NK-92 (cell line): ENCODE results near the gene RALGAPA2.

Experiments used
- DNase-seq: peaks from one replicate; lab custom pipeline; 2025; ENCODE audit not compliant: unreplicated experiment; lab: John Stamatoyannopoulos, UW

RALGAPA2 gene

GRCh38 chr20:20412750-20413149 is 299.7 kb downstream of the RALGAPA2 start:
- DNase-seq, result no peak

- DNase-seq, result no peak
Measured at GRCh38 chr20:20411836-20412235, 300.6 kb downstream of the RALGAPA2 start.

- no peak for DNase-seq
Measured at GRCh38 chr20:20411402-20411801, 301.0 kb downstream of the RALGAPA2 start.

DNA sequence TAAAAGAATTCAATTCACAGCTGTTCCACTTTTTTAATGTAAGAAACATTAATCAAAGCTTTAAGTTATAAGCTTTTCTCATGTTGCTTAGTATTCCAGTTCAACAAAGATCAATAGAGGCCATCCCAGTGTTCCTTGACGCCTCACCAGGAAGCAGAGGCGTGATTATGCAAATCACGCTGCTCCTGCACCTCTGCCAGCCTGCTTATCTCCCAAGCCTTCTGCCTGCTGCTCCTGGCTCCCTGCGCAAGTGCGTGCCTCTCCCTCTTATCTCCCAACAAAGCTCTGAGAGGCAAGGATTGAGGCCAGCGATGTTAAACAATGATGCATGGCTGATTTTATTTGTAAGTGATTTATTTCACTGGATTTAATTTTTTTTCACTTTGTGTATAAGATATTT is 301.8 kb downstream of the RALGAPA2 start:
- DNase-seq, result no peak

GRCh38 chr20:20409331-20409730 is 303.1 kb downstream of the RALGAPA2 start:
- DNase-seq, result no peak

DNA sequence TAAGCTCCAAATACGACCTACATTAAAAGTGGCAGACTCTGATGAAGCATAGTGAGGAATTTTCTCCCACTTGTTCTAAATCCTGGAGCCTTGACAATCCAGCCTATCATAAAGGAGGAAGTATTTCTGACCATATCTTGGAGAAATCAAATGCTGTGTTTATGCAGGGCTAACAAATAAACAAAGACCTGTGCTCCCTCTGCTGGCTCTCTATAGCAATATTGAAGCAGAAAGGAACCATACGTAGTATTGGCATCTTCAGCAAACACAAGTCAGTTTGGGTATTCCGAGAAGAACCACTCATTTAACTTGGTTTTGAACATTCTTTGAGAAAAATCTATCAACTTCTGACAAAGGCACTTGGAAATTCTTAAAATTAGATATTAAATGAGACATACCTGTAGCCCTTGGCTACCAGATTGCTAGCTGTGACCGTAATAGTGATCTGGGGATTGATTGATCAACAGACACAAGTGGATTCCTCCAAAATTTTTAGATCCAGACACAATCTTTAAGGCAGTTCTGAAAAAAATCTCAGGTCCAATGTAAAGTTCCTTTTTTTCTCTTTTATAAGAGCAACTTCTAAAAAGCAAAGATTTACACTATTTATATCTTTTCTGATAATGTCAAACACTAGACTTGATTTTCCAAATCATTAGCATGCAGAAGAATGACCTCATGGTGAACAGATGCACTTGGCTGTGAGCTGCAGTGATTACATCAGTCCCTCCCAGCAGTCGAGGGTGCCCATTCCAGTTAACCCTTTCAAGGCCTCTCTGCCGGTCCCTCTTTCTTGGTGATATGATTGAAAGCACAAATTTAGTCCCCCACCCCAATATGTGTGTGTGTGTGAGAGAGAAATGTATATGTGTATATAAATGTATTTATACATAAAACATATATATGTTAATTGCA is 304.3 kb downstream of the RALGAPA2 start:
- no peak for DNase-seq

DNA sequence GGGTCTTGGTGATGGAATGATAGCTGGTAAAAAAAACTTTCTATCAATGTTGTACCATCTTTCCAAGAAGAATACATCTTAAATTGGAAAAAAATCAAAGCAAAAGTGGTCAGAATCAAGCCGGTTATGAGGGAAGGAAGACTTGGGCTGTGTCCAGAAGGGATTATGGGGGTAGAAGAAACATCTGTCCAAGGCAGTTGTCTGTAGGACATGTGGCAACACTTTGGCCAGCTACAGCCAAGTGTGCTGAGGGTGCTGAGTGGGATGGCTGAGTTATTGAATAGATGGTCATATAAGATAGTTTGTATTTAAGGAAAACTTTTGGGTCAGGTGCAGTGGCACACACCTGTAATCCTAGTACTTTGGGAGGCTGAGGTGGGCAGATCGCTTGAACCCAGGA is 306.1 kb downstream of the RALGAPA2 start:
- no peak for DNase-seq

- no peak for DNase-seq
Measured at GRCh38 chr20:20405623-20406022, 306.8 kb downstream of the RALGAPA2 start.

DNA sequence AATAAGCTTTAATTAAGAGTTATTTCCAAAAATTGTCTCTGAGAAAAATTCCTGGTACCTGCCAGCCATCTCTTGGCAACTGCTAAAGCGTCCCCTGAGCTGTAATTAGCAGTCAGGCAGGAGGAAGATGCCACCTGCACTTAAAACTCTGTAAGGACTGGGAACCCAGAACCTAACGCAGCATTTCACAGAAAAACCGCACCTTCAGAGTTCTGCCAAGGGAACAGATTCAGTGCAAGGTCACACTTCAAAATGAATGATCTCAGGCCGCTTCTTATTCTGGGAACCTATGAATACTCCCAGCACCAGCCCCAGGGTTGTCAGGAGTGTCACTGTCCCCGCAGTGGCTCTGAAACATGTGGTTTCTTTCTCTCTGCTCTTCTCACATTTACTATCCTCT is 307.8 kb downstream of the RALGAPA2 start:
- DNase-seq, result no peak

DNA sequence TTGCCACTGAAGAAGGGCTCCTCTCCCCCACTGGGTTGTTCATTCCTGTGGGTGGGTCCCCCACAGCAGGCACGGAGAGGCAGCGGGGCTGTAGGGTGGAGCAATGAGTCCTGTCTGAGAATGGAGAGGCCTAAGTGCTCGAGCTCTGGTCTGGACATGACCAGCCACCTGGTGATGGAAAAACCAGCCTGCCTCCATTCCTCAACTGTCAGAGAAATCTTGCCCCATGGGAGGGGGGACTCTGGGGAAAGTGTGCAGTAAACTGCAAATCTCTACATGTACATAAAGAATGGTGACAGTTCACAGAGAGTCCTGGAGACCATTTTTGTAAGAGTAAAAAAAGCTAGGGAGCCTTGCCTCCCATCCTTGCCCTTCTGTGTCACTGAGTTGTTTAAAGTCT is 310.5 kb downstream of the RALGAPA2 start:
- no peak for DNase-seq

GRCh38 chr20:20399531-20400500 is 312.6 kb downstream of the RALGAPA2 start:
- DNase-seq, result no peak

GRCh38 chr20:20398123-20398522 is 314.3 kb downstream of the RALGAPA2 start:
- no peak for DNase-seq

GRCh38 chr20:20396794-20397193 is 315.6 kb downstream of the RALGAPA2 start:
- no peak for DNase-seq

DNA sequence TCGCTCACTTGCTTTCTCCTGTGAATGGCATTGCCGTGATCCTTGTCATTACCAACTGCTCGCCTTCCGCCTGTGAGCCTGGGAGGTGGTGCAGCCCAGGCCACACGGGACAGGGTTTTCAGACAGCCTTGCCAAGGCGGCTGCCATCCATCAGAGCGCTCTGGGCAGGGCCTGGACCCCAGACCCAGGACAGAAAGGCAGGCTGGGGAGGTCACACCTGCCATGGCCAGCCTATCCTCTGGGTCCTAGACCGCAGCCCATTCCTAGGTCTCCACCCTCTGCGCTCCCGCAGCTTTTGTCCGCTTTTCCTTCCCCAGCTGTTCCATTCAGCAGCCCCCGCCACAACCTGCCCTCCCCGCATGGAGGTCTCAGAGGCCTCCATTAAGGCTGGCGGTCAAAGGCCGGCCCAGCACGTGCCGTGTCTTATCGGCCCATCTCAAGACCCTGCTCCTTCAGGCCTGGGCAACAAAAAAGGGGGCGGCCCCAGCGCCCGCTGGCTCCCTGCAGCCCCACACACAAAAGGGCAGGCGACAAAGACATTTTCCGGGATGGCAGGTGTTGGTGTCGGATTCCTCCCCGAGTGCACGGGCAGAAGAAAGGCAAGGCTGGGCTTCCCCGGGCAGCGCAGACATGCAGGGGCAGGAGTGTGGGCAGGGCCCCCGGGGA is 316.4 kb downstream of the RALGAPA2 start:
- DNase-seq, result no peak

- no peak for DNase-seq
Measured at GRCh38 chr20:20395087-20395486, 317.4 kb downstream of the RALGAPA2 start.

- no peak for DNase-seq
Measured at GRCh38 chr20:20393207-20394120, 319.0 kb downstream of the RALGAPA2 start.

DNA sequence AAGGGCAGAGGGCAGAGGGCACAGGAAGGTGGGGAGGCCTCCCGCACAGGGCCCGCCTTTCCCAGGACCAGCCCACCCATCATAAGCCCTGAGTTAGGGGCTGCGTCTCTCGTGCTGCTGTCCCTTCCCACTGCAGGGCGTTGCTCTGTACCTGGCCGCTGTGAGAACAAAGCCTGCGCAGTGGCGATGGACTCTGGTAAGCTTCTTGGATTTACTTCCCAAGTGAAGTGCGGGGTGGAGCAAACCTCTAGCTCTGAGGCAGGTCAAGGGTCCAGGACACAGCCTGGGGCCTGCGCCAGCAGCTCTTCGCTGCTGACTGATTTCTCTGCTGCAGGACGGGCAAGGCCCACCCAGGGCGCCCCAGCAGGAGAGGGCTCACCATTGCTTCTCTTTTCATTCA is 320.7 kb downstream of the RALGAPA2 start:
- no peak for DNase-seq

- no peak for DNase-seq
Measured at GRCh38 chr20:20391115-20391514, 321.3 kb downstream of the RALGAPA2 start.

- DNase-seq, result no peak
Measured at GRCh38 chr20:20390393-20390792, 322.1 kb downstream of the RALGAPA2 start.

DNA sequence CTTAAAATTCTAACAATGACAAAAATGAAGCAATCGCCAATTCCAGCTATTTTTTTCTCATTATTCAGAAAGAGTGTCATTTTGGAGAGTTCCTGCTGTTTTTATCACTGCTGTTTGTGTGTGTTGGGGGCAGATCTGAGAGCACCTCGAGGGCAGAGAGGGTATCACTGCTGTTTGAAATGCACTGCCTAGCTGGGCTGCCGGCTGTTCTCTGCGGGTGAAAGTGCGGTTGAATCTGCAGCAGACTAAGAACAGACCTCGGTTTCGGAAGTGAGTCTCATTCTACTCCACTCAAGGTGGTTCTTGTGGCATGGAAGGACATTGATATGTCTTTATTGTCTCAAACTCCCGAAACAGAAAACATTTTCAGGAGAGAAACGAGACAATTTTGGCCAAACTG is 326.3 kb downstream of the RALGAPA2 start:
- DNase-seq, result no peak
